Measurements from ENCODE around the gene ABCB11.
"Not testable (repeated sequence)": the region's sequence is repeated elsewhere in the genome, so short reads cannot be mapped to it uniquely, and the experiment has no call there.

Gene ABCB11

DNA sequence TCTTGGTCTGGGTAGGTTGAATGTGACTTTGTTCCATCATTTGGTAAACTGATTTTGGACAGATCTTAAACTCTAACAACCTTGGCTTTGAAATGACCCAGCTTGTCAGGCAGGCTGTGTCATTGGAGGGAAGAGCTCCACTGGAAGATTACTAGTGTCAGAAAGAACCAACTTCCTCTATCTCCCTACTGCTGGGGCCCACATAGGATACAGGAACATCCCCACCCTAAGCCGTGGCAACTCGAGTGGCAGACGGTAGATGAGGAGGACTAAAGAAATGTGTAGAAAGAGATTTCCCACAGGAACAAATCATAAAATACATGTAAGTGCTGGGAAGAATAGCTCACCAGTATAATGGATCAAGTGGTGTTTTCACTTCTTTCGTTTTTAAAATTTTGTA is 134.3 kb downstream of the ABCB11 start:
- DNase-seq (ENCODE audit: low read depth in 2 of 3, low spot score in 1 of 3): no peak

- no peak for DNase-seq (ENCODE audit: low read depth in 2 of 3, low spot score in 1 of 3)
These were observed 135.4 kb downstream of the ABCB11 start for GRCh38 chr2:168895771-168896170.

DNA sequence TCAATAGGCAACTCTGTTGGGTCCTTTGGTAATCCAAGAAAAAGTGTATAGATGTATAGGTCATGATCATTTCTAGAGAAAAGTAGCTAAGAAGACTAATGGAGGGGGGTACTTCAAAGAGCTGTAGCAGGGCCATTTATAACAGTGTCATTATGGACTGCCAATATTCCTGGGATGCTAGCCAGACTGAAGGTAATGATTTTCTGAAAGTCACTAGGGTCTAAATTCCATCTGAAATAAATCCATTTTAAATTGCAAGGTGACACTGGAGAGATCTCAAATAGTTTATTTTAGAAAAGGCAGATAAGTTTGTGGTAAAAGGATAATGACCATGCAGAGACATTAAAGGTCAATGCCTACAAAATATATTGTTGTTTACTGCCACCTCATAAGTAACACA is 136.4 kb downstream of the ABCB11 start:
- DNase-seq (ENCODE audit: low read depth in 2 of 3, low spot score in 1 of 3): no peak

DNA sequence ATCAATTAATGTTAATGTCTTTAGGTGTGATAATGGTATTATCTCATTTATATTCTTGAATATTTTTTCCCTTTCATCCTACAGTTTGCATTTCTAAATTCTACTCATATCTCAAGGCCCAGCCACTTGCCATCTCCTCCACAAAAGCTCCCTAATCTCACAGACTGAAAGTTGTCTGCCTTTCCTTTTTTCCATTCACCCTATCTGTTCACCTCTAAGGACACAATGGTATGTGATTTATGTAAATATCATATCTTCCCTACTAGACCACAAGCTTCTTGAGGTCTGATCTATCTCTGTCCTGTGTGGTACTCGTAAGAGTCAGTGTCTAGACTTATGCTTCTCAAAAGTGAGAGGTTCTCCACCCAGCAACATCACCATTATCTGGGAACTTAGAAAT is 137.0 kb downstream of the ABCB11 start:
- no peak for DNase-seq (ENCODE audit: low read depth in 2 of 3, low spot score in 1 of 3)

DNA sequence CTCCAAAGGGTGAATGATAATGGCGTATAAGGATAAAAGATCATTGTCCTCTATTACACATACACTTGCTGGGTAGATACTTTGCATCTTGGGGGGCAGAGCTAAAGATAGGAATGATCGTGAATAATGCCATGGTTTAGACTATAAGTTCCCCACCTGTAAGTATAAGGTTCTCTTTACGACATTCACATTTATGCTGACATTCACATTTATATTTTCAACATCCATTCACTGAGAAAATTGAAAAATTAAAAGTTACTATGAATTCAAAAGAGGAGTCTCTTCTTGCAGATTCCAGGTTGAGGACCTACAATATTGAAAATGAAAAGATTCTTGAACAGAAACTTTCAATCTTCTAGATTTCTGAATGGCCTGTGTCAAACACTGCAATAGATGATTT is 138.8 kb downstream of the ABCB11 start:
- no peak for DNase-seq (ENCODE audit: low read depth in 2 of 3, low spot score in 1 of 3)

DNA sequence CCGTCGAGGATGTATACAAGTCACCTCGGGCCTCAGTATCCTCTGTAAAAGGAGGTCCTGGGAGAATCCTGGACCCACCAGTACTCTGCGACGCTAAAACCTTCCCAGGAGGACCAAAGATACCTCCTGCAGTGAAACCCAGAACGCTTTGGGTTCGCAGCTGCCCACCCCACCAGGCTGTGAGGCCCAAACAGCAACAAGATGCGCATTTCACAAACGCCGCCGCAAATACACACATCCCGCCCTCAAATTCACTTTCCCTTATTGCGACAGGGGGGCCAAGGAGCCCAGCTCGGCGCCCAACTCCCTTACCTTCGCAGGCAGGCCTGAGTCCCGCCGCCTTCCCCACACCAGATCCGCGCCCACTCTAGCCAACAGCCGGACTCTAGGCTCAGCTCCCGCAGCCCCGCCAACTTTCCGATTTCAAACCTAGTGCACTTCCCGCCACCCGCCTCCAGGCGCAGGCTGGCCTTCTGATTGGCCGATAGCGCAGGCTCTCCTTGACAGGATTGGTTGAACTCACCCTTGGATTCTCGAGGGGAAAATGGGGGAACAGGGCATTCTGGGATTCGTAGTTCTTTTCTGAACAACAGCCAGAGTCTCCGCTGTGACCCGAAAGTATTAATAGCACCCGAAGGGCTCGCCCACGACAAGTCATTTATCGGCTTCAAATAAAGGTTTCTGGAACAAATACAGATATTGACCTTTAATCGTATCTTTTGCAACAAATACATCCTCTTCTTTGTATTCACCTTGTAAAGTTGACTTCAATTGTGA is 140.9 kb downstream of the ABCB11 start, which contains the start of gene SPC25:
Gene SPC25 (minus strand): TSS at position 425 of the 777 bp plus-strand sequence. CDS start 911 bp downstream, outside the sequence.
- DNase-seq (ENCODE audit: low read depth in 2 of 3, low spot score in 1 of 3): peak; percentile 83 to 84 (median 84)

DNA sequence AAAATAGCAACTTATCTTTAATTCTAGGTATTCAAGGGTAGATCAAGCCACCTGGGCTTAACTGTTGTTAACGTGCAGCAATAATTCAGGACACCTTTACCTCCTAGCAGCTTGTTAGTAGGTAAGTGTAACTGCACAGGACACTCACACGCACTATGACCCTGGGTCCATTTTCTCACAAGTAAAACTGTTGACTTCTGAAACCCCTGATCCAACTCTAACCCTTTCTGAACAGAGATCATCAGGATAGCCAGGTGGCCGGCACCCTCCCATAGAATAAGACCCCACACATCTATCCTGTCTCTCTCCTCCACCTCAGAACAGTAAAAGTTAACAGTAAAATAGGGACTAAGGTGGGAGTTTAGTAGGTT is 141.5 kb downstream of the ABCB11 start:
- DNase-seq (ENCODE audit: low read depth in 2 of 3, low spot score in 1 of 3): no peak

- DNase-seq (ENCODE audit: low read depth in 2 of 3, low spot score in 1 of 3): no peak
These were observed 146.1 kb downstream of the ABCB11 start for GRCh38 chr2:168884975-168885374.

- not testable (repeated sequence) for DNase-seq (ENCODE audit: low read depth in 2 of 3, low spot score in 1 of 3)
These were observed 149.0 kb downstream of the ABCB11 start for GRCh38 chr2:168882163-168882562.

GRCh38 chr2:168874368-168875054 is 156.6 kb downstream of the ABCB11 start:
- DNase-seq (ENCODE audit: low read depth in 2 of 3, low spot score in 1 of 3): no peak

DNA sequence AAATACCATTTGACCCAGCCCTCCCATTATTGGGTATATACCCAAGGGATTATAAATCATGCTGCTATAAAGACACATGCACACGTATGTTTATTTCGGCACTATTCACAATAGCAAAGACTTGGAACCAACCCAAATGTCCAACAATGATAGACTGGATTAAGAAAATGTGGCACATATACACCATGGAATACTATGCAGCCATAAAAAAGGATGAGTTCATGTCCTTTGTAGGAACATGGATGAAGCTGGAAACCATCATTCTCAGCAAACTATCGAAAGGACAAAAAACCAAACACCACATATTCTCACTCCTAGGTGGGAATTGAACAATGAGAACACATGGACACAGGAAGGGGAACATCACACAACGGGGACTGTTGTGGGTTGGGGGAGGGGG is 160.3 kb downstream of the ABCB11 start:
- not testable (repeated sequence) for DNase-seq (ENCODE audit: low read depth in 2 of 3, low spot score in 1 of 3)
